Activated T-cell treated with anti-CD3 and anti-CD28 coated beads for 1 hour (primary cell): ENCODE measurements around the gene COPS4.
A peak's percentile ranks its signal among the peaks of the same experiment; 100 is the strongest.
"Not testable (repeated sequence)": the region's sequence is repeated elsewhere in the genome, so short reads cannot be mapped to it uniquely, and the experiment has no call there.

Source experiments
- DNase-seq: peaks from one replicate; pipeline ENCODE4 v3.0.0-alpha.2; 2020; ENCODE audit warnings: low read depth

The COPS4 gene

GRCh38 chr4:83024233-83024632 lies 10.8 kb upstream of the COPS4 start:
- DNase-seq, result no peak

- no peak for DNase-seq
Observed at GRCh38 chr4:83025563-83025962, 9.4 kb upstream of the COPS4 start.

DNA sequence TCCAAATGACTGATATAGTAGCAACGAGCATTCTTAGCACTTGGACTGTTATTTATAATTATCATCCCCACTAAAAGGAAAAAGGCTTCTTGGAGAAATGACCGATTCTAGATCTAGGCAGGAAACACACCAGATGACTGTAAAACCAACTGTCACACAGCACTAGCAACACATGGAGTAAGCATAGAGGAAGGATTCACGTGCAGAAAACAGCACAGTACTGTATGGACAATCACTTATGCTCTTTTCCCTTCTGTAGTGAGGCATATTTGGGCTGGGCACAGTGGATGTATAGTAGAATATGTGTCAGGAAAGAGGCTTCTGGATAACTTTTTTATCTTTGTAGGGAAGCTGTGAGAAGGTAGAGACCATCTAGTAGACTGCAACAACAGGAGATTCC lies 6.0 kb upstream of the COPS4 start:
- no peak for DNase-seq

DNA sequence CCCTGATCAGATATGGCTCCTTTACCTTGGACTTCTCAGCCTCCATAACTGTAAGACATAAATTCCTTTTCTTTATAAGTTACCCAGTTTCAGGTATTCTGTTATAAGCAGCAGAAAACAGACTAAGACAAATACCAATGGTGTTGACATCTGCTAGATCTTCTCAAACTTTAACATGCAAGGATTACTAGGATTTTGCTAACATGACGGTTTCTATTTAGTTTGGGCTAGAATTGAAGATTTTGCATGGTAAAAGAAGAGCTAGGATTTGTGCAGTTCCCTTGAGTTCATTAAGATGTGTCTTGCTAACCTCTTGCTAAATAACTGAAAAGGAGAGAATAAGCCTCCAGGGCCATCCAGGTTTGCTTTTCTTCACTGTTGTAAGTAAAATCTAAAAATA lies 5.3 kb upstream of the COPS4 start:
- no peak for DNase-seq

DNA sequence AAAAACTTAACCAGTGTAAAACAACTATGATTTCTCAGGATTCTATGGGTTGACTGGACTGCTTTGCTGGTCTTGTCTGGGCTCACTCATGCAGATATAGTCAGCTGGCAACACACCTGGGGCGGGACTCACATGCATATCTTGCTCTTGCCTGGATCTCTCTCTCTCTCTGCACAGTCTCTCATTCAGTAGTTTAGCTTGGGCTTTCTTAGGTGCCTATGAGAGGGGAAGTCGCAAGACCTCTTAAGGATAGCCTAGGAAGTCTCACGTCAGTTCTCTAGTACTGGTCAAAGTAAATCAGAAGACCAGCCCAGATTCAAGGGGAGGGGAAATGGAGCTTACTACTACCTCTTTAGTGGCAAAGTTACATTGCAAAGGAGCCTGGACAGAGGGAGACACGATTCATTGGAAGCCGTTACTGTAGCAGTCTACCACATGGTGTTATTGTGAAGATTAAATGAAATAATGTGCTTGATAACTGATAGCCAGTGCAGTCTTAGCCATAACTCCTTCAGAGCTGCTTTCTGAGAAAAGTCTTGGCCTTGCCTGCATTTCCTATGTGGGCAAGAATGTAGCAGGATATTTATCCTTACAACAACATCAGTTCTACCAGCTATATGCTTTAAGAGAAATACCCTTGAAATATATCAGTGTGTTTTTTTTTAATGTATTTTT lies 2.1 kb downstream of the COPS4 start:
- no peak for DNase-seq

DNA sequence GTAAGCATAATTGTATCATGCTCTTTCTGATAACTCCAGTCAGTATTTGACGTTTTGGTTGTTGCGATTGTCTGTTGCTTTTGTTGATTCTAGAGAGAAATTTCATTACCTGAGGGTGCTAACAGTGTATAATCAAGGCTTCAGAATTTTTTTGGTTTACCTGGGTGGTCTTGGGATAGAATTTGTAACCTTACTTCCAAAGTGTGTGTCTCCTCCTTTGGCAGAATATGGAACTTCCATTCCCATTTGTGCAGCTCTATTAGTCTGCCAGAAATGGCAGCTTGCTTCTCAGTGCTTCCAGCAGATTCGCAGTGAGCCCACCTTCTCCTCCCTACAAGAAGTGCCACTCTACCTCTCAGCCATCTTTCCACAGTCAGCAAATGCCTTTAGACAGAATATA lies 5.3 kb downstream of the COPS4 start:
- no peak for DNase-seq

DNA sequence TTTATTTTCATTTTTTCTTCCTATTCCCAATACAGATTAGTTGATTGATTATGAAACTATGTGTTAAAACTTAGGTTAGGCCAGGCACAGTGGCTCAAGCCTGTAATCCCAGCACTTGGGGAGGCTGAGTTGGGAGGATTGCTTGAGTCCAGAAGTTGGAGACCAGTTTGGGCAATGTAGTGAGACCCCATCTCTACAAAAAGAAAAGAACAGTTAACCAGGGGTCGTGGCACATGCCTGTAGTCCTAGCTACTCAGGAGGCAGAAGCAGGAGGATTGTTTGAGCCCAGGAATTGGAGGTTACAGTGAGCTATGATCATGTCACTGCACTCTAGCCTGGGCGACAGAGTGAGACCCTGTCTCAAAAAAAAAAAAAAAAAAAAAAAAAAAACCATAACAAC lies 8.2 kb downstream of the COPS4 start:
- not testable (repeated sequence) for DNase-seq

DNA sequence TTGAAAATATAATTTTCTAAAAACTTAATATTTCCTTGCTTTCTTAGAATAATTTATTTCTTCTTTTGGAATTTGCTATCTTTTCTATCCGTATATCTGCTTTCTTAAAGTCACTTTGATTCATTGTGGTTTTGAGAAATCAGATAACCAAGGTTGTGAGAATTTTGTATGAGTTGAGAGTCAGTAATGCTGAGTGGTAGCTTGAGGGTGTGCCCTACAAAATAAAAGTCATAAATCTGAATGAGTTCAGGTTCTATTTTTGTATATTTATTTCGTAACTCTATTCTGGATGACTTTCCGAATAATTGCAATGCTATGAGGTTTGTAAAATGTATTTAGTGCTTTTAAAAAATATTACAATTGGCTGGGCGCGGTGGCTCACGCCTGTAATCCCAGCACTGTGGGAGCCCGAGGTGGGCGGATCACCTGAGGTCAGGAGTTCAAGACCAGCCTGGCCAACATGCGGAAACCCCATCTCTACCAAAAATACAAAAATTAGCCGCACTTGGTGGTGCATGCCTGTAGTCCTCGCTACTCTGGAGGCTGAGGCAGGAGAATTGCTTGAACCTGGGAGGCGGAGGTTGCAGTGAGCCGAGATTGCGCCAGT lies 8.9 kb downstream of the COPS4 start:
- DNase-seq, result no peak

GRCh38 chr4:83046693-83047473 lies 11.9 kb downstream of the COPS4 start:
- DNase-seq, result no peak

DNA sequence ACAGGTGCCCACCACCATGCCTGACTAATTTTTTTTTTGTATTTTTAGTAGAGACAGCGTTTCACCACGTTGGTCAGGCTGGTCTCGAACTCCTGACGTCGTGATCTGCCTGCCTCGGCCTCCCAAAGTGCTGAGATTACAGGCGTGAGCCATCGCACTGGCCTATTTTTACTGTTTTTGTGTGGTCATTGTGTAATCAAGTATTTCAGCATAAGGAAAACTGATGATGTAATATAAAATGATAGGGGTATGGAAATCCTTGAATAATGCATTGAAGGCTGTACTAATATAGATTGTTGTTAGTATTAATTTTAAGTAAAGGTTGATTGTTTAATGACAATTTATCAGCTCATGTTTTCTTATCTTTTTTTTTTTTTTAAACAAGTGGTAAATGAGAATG lies 13.8 kb downstream of the COPS4 start:
- DNase-seq, result not testable (repeated sequence)

DNA sequence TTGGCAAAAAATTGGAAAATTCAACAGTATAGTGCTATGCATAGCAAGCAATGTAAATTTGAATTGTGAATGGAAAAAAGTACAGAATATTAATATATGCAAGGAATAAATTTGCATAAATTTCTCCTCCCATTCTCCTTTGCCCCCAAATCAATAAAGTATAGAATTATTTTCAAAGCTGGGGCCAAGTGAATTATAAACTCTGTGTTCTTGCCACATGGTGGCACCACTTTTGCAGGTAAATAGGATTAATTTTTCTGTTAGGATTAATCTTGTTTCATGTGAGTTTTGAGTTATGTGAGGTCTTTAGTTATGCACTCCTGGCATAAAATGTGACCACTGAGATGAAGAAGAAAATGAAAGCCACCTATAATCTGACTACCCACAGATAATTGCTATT lies 19.9 kb downstream of the COPS4 start:
- no peak for DNase-seq

DNA sequence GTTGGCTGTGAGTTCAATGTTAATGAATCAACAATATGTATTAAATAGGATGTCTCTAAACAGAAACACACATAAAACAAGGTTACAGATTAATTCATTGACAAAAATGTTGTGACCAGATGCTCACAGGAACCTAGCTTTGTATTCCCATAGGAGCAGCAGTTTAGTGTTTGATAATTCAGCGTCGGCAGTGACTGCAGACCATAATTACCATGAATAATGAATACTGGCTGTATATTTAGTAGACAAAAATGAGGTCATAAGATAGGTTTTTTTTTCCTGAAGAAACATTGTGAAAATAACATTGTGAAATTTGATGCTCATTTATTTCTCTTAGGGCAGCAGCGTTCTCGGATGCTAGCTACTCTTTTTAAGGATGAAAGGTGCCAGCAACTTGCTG lies 27.8 kb downstream of the COPS4 start:
- DNase-seq, result no peak

GRCh38 chr4:83065266-83065665 lies 30.3 kb downstream of the COPS4 start:
- DNase-seq, result no peak

DNA sequence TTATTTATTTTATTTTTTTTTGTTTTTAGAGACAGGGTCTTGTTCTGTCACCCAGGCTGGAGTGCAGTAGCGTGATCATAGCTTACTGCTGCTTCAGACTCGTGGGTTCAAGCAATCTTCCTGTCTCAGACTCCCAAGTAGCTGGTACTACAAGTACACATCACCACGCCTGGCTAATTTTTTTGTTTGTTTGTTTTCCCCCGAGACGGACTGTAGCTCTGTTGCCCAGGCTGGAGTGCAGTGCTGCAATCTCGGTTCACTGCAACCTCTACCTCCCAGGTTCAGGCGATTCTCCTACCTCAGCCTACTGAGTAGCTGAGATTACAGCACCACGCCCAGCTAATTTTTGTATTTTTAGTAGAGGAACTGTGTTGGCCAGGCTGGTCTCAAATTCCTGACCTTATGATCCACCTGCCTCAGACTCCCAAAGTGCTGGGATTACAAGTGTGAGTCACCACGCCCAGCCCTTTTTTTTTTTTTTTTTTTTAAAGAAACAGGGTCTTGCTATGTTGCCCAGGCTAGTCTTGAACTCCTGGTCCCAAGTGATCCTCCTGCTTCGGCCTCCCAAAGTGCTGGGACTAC lies 32.2 kb downstream of the COPS4 start:
- DNase-seq, result no peak

DNA sequence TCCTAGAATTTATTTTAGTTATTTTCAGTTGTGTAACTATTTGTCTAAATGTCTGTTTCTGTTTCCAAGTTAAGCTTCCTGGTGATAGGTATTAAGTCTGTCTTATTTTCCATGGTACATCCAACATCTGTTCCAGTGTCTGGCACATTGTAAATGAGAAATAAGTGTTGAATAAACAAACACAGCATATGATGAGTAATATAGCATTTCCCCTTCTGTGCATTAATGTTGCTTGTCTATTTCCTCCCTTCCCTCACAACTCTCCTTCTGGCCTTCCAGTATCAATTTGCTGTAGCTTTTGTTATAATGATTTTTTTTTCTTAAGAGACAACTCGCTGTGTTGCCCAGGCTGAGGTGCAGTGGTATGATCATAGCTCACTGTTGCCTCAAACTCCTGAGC lies 36.1 kb downstream of the COPS4 start:
- DNase-seq, result no peak

DNA sequence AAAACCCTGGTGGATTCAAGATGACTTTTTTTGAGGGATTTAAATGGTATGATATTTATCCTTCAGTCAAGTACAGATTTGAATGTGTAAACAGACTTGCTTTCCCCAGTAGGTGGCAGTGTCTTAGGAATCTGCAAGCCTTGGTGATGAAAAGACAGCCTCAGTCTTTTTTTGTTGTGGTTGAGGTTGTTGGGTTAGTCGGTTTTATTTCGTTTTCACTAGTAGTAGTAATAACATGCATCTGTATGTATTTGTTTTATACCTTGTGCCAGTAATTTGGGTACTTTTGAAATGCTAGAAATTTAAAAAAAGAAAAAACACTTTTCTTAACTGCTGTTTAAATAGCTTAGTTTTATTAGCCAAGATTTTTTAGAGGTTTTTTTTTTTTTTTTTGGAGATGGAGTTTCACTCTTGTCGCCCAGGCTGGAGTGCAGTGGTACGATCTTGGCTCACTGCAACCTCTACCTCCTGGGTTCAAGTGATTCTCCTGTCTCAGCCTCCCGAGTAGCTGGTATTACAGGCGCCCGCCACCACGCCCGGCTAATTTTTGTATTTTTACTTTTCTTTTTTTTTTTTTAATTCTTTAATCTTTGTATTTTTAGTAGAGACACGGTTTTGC lies 39.2 kb downstream of the COPS4 start:
- DNase-seq, result peak; percentile 11

DNA sequence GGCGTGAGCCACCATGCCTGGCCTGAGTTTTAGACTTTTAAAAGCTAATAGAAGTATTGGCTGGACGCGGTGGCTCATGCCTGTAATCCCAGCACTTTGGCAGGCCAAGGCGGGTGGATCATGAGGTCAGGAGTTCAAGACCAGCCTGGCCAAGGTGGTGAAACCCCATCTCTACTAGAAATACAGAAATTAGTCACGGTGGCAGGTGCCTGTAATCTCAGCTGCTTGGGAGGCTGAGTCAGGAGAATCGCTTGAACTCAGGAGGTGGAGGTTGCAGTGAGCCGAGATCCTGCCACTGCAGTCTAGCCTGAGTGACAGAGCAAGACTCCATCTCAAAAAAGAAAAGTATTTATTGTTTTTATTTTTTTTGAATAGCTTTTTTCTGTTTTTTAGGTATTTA lies 39.8 kb downstream of the COPS4 start:
- not testable (repeated sequence) for DNase-seq

GRCh38 chr4:83075311-83076095 lies 40.5 kb downstream of the COPS4 start:
- no peak for DNase-seq

GRCh38 chr4:83080561-83080960 lies 45.6 kb downstream of the COPS4 start:
- DNase-seq, result no peak

DNA sequence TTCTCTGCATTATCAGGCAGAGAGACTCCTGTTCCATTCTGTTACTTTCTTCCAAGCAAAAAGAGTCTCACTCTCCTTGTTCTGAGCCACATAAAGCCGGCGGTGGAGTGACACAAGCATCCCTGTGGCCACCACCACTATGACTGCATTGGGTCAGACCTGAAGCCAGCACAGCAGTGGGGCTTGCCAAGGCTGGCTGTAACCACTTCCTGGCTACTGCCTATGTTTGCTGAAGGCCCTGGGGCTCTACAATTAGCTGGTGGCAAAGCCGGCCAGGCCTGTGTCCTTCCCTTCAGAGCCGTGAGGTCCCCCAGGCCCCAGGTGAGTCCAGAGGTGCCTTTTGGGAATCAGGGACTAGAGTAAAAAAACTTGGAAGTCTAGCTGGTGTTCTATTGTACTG lies 47.8 kb downstream of the COPS4 start:
- DNase-seq, result no peak

- peak; percentile 38 for DNase-seq
Observed at GRCh38 chr4:83083925-83084475, 49.0 kb downstream of the COPS4 start.
